ENCODE results near the gene TAMALIN.

DNA sequence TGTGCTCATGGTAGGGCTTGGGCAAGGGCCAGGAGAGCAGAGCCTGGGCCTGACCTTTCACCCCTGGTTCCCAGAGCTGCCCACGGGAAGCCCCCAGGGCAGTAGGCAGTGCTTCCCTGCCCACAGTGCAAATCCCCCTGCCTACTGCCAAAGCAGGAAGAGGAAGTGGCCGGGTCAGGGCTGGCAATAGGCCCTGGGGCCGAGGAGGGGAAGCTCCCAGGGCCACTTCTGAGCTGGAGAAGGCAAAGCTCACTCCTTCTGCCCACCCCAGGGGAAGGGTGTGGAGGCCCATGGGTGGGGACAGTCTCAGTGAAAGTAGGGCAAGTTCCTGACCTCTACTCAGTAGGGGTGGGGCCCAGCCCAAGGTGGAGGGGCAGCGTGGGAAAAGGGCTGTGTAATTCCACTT is 39.1 kb downstream of the TAMALIN start:
- no peak for TF ChIP-seq EGR1 (IDR thresholded peaks at IDR 0.05)
- no peak for TF ChIP-seq REST (IDR thresholded peaks at IDR 0.05; ENCODE audit: low read depth)
- TF ChIP-seq USF1 (IDR thresholded peaks at IDR 0.05) = no peak
- no peak for TF ChIP-seq EP300 (IDR thresholded peaks at IDR 0.05; ENCODE audit: borderline replicate concordance)
- no peak for TF ChIP-seq TEAD4 (IDR thresholded peaks at IDR 0.05)
- no peak for TF ChIP-seq RAD21 (IDR thresholded peaks at IDR 0.05; ENCODE audit: low read depth)
- TF ChIP-seq TAF1 (IDR thresholded peaks at IDR 0.05; ENCODE audit: low read depth) = no peak
- no peak for TF ChIP-seq CEBPB (IDR thresholded peaks at IDR 0.05)
